Measurements from ENCODE around the gene MCL1.
A peak's percentile ranks its signal among the peaks of the same experiment; 100 is the strongest.

MCL1 gene

DNA sequence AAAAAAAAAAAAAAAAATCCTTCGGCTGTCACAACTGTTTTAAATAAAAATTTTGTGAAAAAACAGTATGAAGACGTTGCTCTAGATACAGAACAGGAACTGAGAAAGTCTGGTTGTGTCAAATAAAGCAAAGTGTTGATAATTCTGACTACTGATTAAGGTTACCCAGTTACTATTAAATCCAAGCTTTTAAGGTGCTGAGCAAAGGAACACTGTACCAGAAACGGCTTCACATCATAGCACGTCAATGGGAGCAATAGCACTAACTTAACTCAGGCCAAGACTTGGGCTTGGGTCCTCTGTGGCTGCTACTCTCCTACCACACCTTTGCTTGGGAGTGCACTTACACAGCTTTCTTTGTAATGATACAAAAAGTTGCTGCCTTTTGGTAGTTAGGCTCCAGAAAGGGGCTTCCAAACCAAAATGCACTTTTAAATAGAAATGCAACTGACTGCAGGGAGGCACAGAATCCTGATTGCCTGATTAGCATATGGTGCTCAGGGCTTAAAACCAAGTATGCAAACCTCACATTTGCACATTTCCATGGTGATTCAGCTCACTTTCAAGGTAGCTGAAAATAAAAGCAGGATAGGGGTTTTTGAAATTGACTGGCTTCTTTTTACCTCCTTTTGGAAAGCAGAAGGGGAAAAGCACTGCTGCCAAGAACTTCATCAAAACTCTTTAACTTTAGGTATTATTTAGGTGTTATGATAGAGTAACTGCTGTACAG, 6.3 kb downstream of the MCL1 start:
- Histone ChIP-seq H3K4me3 (ENCODE audit: low read length, poor library complexity, severe bottlenecking) (peak overlapping the region; percentile 43), H3K9ac (ENCODE audit: low read depth, low read length, poor library complexity, severe bottlenecking) (no peak overlapping the region), H3K36me3 (ENCODE audit: insufficient read depth, low read length) (peaks cover 52% of the 10 kb centered on the region), H3K27me3 (ENCODE audit: insufficient read depth, low read length, poor library complexity, severe bottlenecking) (peaks cover 3% of the 10 kb centered on the region), H3K4me1 (ENCODE audit: insufficient read depth, low read length, poor library complexity, severe bottlenecking) (peaks cover 52% of the 10 kb centered on the region), H3K9me3 (ENCODE audit: insufficient read depth, low read depth, low read length) (no peaks in the 10 kb centered on the region), H2AFZ (ENCODE audit: low read length) (no peak overlapping the region), H3F3A (ENCODE audit: low read depth) (no peaks in the 10 kb centered on the region; the same call in 1 of the 2 replicates), H3K79me2 (ENCODE audit: insufficient read depth, low read length) (peaks cover 97% of the 10 kb centered on the region), H3K4me2 (ENCODE audit: low read depth, low read length, poor library complexity, severe bottlenecking) (peak overlapping the region; percentile 61), H4K20me1 (ENCODE audit: insufficient read depth, low read length, poor library complexity, severe bottlenecking) (peaks cover 78% of the 10 kb centered on the region), H3K9me2 (replicated peaks; ENCODE audit: low read depth, low read length) (no peaks in the 10 kb centered on the region)
- TF ChIP-seq EZH2phosphoT487 (IDR thresholded peaks at IDR 0.05; ENCODE audit: borderline replicate concordance) = no peak
- TF ChIP-seq, protein P1, sequence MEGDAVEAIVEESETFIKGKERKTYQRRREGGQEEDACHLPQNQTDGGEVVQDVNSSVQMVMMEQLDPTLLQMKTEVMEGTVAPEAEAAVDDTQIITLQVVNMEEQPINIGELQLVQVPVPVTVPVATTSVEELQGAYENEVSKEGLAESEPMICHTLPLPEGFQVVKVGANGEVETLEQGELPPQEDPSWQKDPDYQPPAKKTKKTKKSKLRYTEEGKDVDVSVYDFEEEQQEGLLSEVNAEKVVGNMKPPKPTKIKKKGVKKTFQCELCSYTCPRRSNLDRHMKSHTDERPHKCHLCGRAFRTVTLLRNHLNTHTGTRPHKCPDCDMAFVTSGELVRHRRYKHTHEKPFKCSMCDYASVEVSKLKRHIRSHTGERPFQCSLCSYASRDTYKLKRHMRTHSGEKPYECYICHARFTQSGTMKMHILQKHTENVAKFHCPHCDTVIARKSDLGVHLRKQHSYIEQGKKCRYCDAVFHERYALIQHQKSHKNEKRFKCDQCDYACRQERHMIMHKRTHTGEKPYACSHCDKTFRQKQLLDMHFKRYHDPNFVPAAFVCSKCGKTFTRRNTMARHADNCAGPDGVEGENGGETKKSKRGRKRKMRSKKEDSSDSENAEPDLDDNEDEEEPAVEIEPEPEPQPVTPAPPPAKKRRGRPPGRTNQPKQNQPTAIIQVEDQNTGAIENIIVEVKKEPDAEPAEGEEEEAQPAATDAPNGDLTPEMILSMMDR (conservative IDR thresholded peaks at IDR 0.05; ENCODE audit: low read length) = no peak

DNA sequence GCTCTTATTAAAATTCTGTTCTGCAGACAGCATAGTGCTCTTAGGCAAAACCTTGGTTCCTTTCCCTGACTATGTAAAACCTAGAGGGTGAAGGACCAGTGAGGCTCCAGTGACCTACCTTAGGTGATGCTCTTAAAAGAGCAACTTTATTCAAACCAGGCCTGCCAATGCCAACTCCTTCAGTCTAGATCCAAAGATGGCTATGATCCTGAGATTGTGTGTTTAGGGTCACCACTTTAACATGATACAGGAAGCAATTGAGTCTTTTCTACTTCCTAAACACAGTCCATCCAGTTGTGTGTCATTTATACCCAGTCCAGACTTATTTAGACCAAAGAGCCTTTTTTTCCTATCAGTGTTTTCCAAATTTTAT, 10.8 kb downstream of the MCL1 start:
- H3K79me2 ChIP-seq (ENCODE audit: insufficient read depth, low read length) = peaks cover 75% of the 10 kb centered on the region
- no peak overlapping the region for H3K4me3 ChIP-seq (ENCODE audit: low read length, poor library complexity, severe bottlenecking)

DNA sequence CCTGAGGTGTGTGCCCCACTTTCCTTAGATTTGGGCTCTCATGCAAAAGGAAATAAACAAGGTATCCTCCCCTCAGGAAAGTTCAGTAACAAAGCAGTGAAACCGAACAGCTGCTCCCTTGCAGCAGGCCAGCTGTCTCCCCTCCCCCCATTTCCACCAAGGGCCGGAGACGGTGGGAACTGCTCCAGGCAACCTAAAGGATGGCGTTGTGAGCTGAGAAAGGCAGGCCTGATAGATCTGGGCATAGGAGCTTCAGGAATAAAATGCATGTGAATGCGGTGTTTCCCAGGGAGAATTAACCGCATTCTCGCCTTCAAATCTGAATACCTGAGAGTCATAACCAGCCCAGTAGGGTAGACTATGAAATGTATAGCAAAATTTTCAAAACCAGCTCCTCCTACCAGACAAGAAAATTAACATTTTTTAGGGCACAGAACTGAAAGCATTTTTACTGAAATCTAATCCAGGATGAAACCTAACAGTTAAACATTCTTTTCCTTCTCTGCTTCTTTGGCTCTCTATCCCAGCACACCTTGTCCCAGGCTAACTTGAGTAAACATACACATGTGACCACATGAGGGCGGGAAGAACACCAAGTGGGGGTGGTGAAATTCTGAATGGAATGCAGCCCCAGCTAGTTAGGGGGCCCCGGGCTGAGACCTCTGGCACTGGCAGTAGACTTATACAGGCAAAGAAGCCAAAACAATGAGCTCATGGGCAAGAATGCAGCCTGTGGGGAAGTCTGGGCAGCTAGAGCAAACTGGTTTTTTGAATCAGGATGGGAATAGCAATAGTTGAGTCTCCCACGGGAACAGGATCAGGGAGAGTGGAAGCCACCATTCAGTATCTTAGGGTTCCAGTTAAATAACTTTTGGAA, 11.5 kb downstream of the MCL1 start:
- H2AFZ ChIP-seq (ENCODE audit: low read length) = no peak overlapping the region
- no peaks in the 10 kb centered on the region for H3K9me2 ChIP-seq (replicated peaks; ENCODE audit: low read depth, low read length)
- H4K20me1 ChIP-seq (ENCODE audit: insufficient read depth, low read length, poor library complexity, severe bottlenecking) = peaks cover 28% of the 10 kb centered on the region
- H3K4me3 ChIP-seq (ENCODE audit: low read length, poor library complexity, severe bottlenecking) = no peak overlapping the region
- H3K27me3 ChIP-seq (ENCODE audit: insufficient read depth, low read length, poor library complexity, severe bottlenecking) = no peaks in the 10 kb centered on the region
- H3K36me3 ChIP-seq (ENCODE audit: insufficient read depth, low read length) = peaks cover 6% of the 10 kb centered on the region; the same call in 1 of the 2 replicates
- no peak for TF ChIP-seq EZH2phosphoT487 (IDR thresholded peaks at IDR 0.05; ENCODE audit: borderline replicate concordance)
- TF ChIP-seq, protein P1 (conservative IDR thresholded peaks at IDR 0.05; ENCODE audit: low read length) = no peak
- no peaks in the 10 kb centered on the region; the same call in 1 of the 2 replicates for H3F3A ChIP-seq (ENCODE audit: low read depth)
- H3K79me2 ChIP-seq (ENCODE audit: insufficient read depth, low read length) = peaks cover 74% of the 10 kb centered on the region
- H3K4me1 ChIP-seq (ENCODE audit: insufficient read depth, low read length, poor library complexity, severe bottlenecking) = peaks cover 25% of the 10 kb centered on the region
- H3K9ac ChIP-seq (ENCODE audit: low read depth, low read length, poor library complexity, severe bottlenecking) = no peak overlapping the region
- H3K9me3 ChIP-seq (ENCODE audit: insufficient read depth, low read depth, low read length) = no peaks in the 10 kb centered on the region
- H3K4me2 ChIP-seq (ENCODE audit: low read depth, low read length, poor library complexity, severe bottlenecking) = no peak overlapping the region

More for the DNA sequence above, 10.8 kb downstream of the MCL1 start:
- H2AFZ ChIP-seq (ENCODE audit: low read length) = no peak overlapping the region
- no peaks in the 10 kb centered on the region; the same call in 1 of the 2 replicates for H3F3A ChIP-seq (ENCODE audit: low read depth)
- TF ChIP-seq, protein P1 (conservative IDR thresholded peaks at IDR 0.05; ENCODE audit: low read length) = no peak
- TF ChIP-seq EZH2phosphoT487 (IDR thresholded peaks at IDR 0.05; ENCODE audit: borderline replicate concordance) = no peak
- peaks cover 25% of the 10 kb centered on the region for H3K4me1 ChIP-seq (ENCODE audit: insufficient read depth, low read length, poor library complexity, severe bottlenecking)
- H3K27me3 ChIP-seq (ENCODE audit: insufficient read depth, low read length, poor library complexity, severe bottlenecking) = no peaks in the 10 kb centered on the region
- no peaks in the 10 kb centered on the region for H3K9me2 ChIP-seq (replicated peaks; ENCODE audit: low read depth, low read length)
- H3K9me3 ChIP-seq (ENCODE audit: insufficient read depth, low read depth, low read length) = no peaks in the 10 kb centered on the region
- no peak overlapping the region for H3K9ac ChIP-seq (ENCODE audit: low read depth, low read length, poor library complexity, severe bottlenecking)
- no peak overlapping the region for H3K4me2 ChIP-seq (ENCODE audit: low read depth, low read length, poor library complexity, severe bottlenecking)
- H4K20me1 ChIP-seq (ENCODE audit: insufficient read depth, low read length, poor library complexity, severe bottlenecking) = peaks cover 34% of the 10 kb centered on the region
- peaks cover 12% of the 10 kb centered on the region; the same call in 1 of the 2 replicates for H3K36me3 ChIP-seq (ENCODE audit: insufficient read depth, low read length)
